ENCODE results near the gene FABP6.

GRCh38 chr5:160260881-160261815 lies 31.8 kb downstream of the FABP6 start:
- TF ChIP-seq, protein P1, sequence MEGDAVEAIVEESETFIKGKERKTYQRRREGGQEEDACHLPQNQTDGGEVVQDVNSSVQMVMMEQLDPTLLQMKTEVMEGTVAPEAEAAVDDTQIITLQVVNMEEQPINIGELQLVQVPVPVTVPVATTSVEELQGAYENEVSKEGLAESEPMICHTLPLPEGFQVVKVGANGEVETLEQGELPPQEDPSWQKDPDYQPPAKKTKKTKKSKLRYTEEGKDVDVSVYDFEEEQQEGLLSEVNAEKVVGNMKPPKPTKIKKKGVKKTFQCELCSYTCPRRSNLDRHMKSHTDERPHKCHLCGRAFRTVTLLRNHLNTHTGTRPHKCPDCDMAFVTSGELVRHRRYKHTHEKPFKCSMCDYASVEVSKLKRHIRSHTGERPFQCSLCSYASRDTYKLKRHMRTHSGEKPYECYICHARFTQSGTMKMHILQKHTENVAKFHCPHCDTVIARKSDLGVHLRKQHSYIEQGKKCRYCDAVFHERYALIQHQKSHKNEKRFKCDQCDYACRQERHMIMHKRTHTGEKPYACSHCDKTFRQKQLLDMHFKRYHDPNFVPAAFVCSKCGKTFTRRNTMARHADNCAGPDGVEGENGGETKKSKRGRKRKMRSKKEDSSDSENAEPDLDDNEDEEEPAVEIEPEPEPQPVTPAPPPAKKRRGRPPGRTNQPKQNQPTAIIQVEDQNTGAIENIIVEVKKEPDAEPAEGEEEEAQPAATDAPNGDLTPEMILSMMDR (IDR thresholded peaks at IDR 0.05), result no peak
- no peak for TF ChIP-seq ZFX (IDR thresholded peaks at IDR 0.05; ENCODE audit: borderline replicate concordance)
